Stimulated activated CD8-positive, alpha-beta memory T cell treated with anti-CD3 and anti-CD28 coated beads, Interleukin-4, amount 100 ng/mL, for 24 hours (primary cell): ENCODE measurements around the gene RHBDF2.
"Not testable (repeated sequence)": the region's sequence is repeated elsewhere in the genome, so short reads cannot be mapped to it uniquely, and the experiment has no call there.

Experiments used
- DNase-seq: peaks from one replicate; pipeline ENCODE4 v3.0.0-alpha.2; 2020; ENCODE audit warnings: low read depth

RHBDF2 gene

GRCh38 chr17:76538281-76538931 lies 37.2 kb upstream of the RHBDF2 start:
- DNase-seq: no peak

GRCh38 chr17:76537578-76538280 lies 36.5 kb upstream of the RHBDF2 start, which contains the start of gene CYGB:
Gene CYGB (minus strand): TSS chr17:76537709. CDS start chr17:76537542, 167 bp downstream.
- no peak for DNase-seq

GRCh38 chr17:76537288-76537577 lies 36.0 kb upstream of the RHBDF2 start:
- no peak for DNase-seq

GRCh38 chr17:76536511-76537287 lies 35.5 kb upstream of the RHBDF2 start:
- no peak for DNase-seq

- no peak for DNase-seq
Measured at GRCh38 chr17:76535788-76536510, 34.7 kb upstream of the RHBDF2 start.

- DNase-seq: no peak
Measured at GRCh38 chr17:76534831-76535732, 33.9 kb upstream of the RHBDF2 start.

GRCh38 chr17:76533640-76534359 lies 32.6 kb upstream of the RHBDF2 start:
- DNase-seq: not testable (repeated sequence)

GRCh38 chr17:76532072-76532651 lies 30.9 kb upstream of the RHBDF2 start:
- DNase-seq: no peak

- no peak for DNase-seq
Measured at GRCh38 chr17:76531486-76532038, 30.3 kb upstream of the RHBDF2 start.

GRCh38 chr17:76530811-76531485 lies 29.7 kb upstream of the RHBDF2 start:
- no peak for DNase-seq

GRCh38 chr17:76530095-76530723 lies 29.0 kb upstream of the RHBDF2 start:
- no peak for DNase-seq

GRCh38 chr17:76529224-76530094 lies 28.2 kb upstream of the RHBDF2 start:
- no peak for DNase-seq

- no peak for DNase-seq
Measured at GRCh38 chr17:76528528-76529223, 27.5 kb upstream of the RHBDF2 start.

- no peak for DNase-seq
Measured at GRCh38 chr17:76528156-76528527, 26.9 kb upstream of the RHBDF2 start.

GRCh38 chr17:76527430-76528111 lies 26.3 kb upstream of the RHBDF2 start:
- DNase-seq: no peak

GRCh38 chr17:76527016-76527415 lies 25.8 kb upstream of the RHBDF2 start:
- DNase-seq: not testable (repeated sequence)

GRCh38 chr17:76525513-76525833 lies 24.2 kb upstream of the RHBDF2 start:
- not testable (repeated sequence) for DNase-seq
